BJ (cell line): ENCODE results near the gene TPD52L1. TPM values are rescaled to one million over a fixed set of nuclear protein-coding genes. Genes with fewer than 3 reads are reported as not detected.

Experiments used
- CTCF ChIA-PET: fragments of 350-600 bp; formaldehyde crosslinking; extraction: SDS; loops from one replicate; lab custom pipeline; 2021; ENCODE audit warnings: antibody characterized with exemption, inconsistent platforms; lab: Yijun Ruan, JAX
- POLR2A ChIA-PET: fragments of 300-600 bp; sonication (Branson Sonifier 250); formaldehyde crosslinking; extraction: SDS; loops from one replicate; lab custom pipeline; 2021; ENCODE audit warnings: antibody characterized with exemption; lab: Charles Lee
- DNase-seq: peaks from one replicate; pipeline ENCODE4 v3.0.0-alpha.2; 2011; ENCODE audit warnings: low read depth
- H3K27me3 ChIP-seq: 2 replicates; pipeline ENCODE4 v1.6.0; 2011; ENCODE audit warnings: low read length; ENCODE audit not compliant: control insufficient read depth, insufficient read depth
- H3K36me3 ChIP-seq: 2 replicates; pipeline ENCODE4 v1.5.1; 2011; ENCODE audit warnings: low read length; ENCODE audit not compliant: control insufficient read depth, insufficient read depth
- H3K4me3 ChIP-seq: 2 replicates; pipeline ENCODE4 v1.5.1; 2011; ENCODE audit warnings: low read depth, mild to moderate bottlenecking, control low read depth, low read length
- polyA plus RNA-seq: library from polyadenylated mRNA; depleted of rRNA; stranded (reverse); fragments of >200 nt; gene quantifications from 2 replicates; pipeline ENCODE4 v1.2.3, GENCODE V29; 2011
- TF ChIP-seq, protein P1 (sequence below): IDR thresholded peaks from 2 replicates; pipeline ENCODE4 v1.5.1; 2011; ENCODE audit warnings: low read depth, mild to moderate bottlenecking, control low read depth, inconsistent platforms, low read length, moderate library complexity; ENCODE audit not compliant: insufficient read depth

Gene TPD52L1
- polyA plus RNA-seq, 1 experiment: 163 TPM

DNA sequence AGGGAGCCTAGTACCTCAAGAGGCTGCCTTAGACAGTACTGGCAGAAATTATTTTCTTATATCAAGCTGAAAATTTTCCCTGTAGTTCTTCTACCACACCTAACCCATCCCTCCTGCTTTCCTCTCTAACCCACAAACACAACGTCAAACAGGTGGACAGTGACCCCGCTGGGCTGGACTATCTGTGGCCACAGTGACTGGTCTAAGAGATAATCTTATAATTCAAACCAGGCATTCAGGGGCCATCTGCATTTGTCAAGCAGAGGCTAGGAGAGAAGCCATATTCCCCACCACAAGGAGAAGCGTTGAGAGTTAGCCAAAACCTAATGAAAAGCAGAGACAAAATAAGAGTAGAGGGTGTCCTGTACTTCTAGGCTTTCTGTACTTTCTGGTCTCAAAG, 140.0 kb downstream of the TPD52L1 start:
- TF ChIP-seq, protein P1, sequence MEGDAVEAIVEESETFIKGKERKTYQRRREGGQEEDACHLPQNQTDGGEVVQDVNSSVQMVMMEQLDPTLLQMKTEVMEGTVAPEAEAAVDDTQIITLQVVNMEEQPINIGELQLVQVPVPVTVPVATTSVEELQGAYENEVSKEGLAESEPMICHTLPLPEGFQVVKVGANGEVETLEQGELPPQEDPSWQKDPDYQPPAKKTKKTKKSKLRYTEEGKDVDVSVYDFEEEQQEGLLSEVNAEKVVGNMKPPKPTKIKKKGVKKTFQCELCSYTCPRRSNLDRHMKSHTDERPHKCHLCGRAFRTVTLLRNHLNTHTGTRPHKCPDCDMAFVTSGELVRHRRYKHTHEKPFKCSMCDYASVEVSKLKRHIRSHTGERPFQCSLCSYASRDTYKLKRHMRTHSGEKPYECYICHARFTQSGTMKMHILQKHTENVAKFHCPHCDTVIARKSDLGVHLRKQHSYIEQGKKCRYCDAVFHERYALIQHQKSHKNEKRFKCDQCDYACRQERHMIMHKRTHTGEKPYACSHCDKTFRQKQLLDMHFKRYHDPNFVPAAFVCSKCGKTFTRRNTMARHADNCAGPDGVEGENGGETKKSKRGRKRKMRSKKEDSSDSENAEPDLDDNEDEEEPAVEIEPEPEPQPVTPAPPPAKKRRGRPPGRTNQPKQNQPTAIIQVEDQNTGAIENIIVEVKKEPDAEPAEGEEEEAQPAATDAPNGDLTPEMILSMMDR: no peak

DNA sequence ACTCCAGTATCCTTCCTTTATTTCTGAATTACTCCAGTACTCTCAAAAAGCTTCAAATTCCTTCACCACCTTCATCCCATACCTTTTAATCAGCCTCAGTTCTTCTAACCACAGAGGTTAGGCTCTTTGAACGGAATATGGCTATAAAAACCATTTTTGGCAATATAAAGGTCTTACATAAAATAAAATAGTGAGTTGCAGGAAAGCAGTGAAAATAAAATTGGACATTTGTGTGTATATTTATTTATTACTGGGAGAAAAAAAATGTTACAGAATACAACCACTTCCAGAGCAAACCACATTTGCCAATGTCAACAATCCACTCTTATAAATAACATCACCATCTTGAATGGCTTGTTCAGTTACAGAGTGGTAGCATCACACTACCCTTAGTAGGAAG, 140.5 kb downstream of the TPD52L1 start:
- Histone ChIP-seq H3K27me3 (no peaks in the 10 kb centered on the region), H3K36me3 (peaks cover 4% of the 10 kb centered on the region; the same call in 1 of the 2 replicates), H3K4me3 (no peak overlapping the region)
- POLR2A ChIA-PET: no interaction called here
- TF ChIP-seq, protein P1: no peak
- CTCF ChIA-PET: interaction anchor here (0.9 to 1.1 kb wide), 2 partner anchors 15 to 17 kb away, joined by 3 read pairs; no protein-coding TSS in a partner anchor
- peak; percentile 80 for DNase-seq

More for the DNA sequence above, 140.0 kb downstream of the TPD52L1 start:
- no peak for DNase-seq
- POLR2A ChIA-PET: no interaction called here
- H3K36me3 ChIP-seq: peaks cover 4% of the 10 kb centered on the region; the same call in 1 of the 2 replicates
- no peak overlapping the region for H3K4me3 ChIP-seq
- H3K27me3 ChIP-seq: no peaks in the 10 kb centered on the region
- CTCF ChIA-PET: interaction anchor here (0.9 to 1.1 kb wide), 2 partner anchors 15 to 17 kb away, joined by 3 read pairs; no protein-coding TSS in a partner anchor

DNA sequence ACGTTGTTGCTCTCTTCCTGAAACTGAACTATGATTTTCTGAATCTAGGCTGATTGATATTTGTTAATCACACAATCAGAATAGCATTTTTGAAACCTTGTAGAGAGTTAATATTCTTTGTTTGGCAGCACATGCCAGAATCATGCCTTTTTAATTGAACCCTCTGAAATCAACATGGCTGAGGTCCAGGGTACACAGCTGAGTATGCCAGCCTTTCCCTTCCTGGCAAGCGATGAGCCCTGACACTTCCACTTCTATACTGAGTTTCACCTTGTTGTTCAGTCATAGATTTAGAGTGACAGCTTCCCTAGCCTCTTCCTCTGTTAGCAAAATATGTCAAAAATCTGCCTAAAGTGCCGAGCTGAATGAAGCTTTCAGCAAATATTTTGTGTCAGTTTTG, 141.4 kb downstream of the TPD52L1 start:
- Histone ChIP-seq H3K27me3 (no peaks in the 10 kb centered on the region), H3K4me3 (no peak overlapping the region), H3K36me3 (peaks cover 6% of the 10 kb centered on the region; the same call in 1 of the 2 replicates)
- TF ChIP-seq, protein P1: no peak
- POLR2A ChIA-PET: no interaction called here
- CTCF ChIA-PET: interaction anchor here (0.9 kb wide), 1 partner anchor 15 kb away, joined by 3 read pairs; no protein-coding TSS in a partner anchor
- DNase-seq: no peak

DNA sequence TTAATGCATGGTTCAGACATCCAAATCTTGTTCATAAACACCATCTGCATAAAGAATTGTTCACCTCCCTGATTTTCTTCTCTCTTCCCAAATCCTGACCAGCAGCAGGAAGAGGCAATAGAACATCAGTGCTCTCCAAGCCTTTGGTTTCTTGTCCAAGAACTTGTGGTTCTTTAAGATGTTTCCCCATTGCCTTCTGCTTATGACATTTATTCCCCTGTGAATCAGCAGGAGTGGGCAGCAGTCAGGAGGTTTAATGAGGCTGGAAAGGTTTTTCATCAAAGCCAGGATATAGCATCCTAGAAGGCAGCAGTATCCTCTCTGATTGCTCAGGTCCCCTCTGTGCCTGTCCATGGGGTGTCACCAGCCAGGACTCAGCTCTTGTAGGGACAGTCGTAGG, 142.9 kb downstream of the TPD52L1 start:
- H3K36me3 ChIP-seq: peaks cover 7% of the 10 kb centered on the region
- H3K27me3 ChIP-seq: no peaks in the 10 kb centered on the region
- POLR2A ChIA-PET: no interaction called here
- DNase-seq: no peak
- CTCF ChIA-PET: interaction anchor here (1.3 kb wide), 1 partner anchor 182 kb away, joined by 4 read pairs; no protein-coding TSS in a partner anchor
- TF ChIP-seq, protein P1: no peak
- H3K4me3 ChIP-seq: no peak overlapping the region

DNA sequence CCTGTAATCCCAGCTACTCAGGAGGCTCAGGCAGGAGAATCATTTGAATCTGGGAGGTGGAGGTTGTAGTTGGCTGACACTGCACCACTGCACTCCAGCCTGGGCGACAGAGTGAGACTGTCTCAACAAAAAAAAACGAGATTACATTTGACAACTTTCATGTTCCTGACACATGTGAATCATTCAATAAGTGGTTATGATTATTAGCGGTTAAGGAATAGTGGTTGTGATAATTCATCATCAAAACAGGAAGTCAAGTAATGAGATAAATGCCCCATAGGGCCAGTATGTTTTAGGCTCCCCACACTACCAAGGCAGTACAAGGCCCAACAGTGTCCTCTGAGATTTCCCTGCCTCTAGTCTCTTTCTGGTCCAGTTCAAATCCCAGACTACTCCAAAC, 145.7 kb downstream of the TPD52L1 start:
- H3K4me3 ChIP-seq: no peak overlapping the region
- DNase-seq: no peak
- H3K36me3 ChIP-seq: peaks cover 4% of the 10 kb centered on the region
- POLR2A ChIA-PET: no interaction called here
- H3K27me3 ChIP-seq: no peaks in the 10 kb centered on the region
- CTCF ChIA-PET: interaction anchor here (0.8 kb wide), 1 partner anchor 107 kb away, joined by 3 read pairs; no protein-coding TSS in a partner anchor
- TF ChIP-seq, protein P1: no peak
